Measurements from ENCODE around the gene ATP8B4. TPM values are rescaled to one million over a fixed set of nuclear protein-coding genes. Genes with fewer than 3 reads are reported as not detected.

ATP8B4 gene
- polyA plus RNA-seq, 1 donor (not counting 4 experiments of a cell fraction or from before 2014, with no cell fraction given), result 0.05 TPM

GRCh38 chr15:49876401-49877038 lies 242.5 kb downstream of the ATP8B4 start:
- H3K4me1 ChIP-seq (ENCODE audit: control insufficient read depth, extremely low read depth, insufficient read depth, low read length), result no peaks in the 10 kb centered on the region
- H3K27me3 ChIP-seq (ENCODE audit: control insufficient read depth, extremely low read depth, insufficient read depth, low read length), result no peaks in the 10 kb centered on the region
- no peak overlapping the region for H3K27ac ChIP-seq (ENCODE audit: control insufficient read depth, insufficient read depth, low read length)
- no peak for FAIRE-seq
- TF ChIP-seq EZH2 (IDR thresholded peaks at IDR 0.05; ENCODE audit: low read length) (no peak), CTCF (optimal IDR thresholded peaks at IDR 0.05 in 1 of 3, IDR thresholded peaks at IDR 0.05 in 1 of 3, conservative IDR thresholded peaks at IDR 0.05 in 1 of 3; ENCODE audit: extremely low read depth in 1 of 3, insufficient read depth in 2 of 3, low read length in 3 of 3) (peak; percentile 50 to 75 (median 52))
- DNase-seq (ENCODE audit: low read depth, low spot score), result no peak
- dilution Hi-C loops (cut with MboI; ENCODE audit: extremely low pct_ligation_motif_present, low sequenced_read_pairs), result no loop called here
- no peak overlapping the region for H3K4me3 ChIP-seq (ENCODE audit: control insufficient read depth in 2 of 3, extremely low read depth in 1 of 3, insufficient read depth in 2 of 3, low read depth in 1 of 3, low read length in 3 of 3)
- H3K79me2 ChIP-seq (ENCODE audit: control insufficient read depth, insufficient read depth, low read length), result no peaks in the 10 kb centered on the region
- no peaks in the 10 kb centered on the region for H3K9me3 ChIP-seq (ENCODE audit: control insufficient read depth, low read depth, low read length)
- H3K9me1 ChIP-seq (ENCODE audit: control insufficient read depth, extremely low read depth, insufficient read depth, low read length), result no peaks in the 10 kb centered on the region
- H4K20me1 ChIP-seq (ENCODE audit: control insufficient read depth, extremely low read depth, insufficient read depth, low read length), result no peaks in the 10 kb centered on the region
- H3K36me3 ChIP-seq (ENCODE audit: control insufficient read depth in 2 of 2, extremely low read depth in 1 of 2, insufficient read depth in 2 of 2, low read length in 2 of 2), result no peaks in the 10 kb centered on the region
- H3K9ac ChIP-seq (ENCODE audit: control insufficient read depth, extremely low read depth, insufficient read depth, low read length), result no peak overlapping the region
- H3K4me2 ChIP-seq (ENCODE audit: control insufficient read depth, extremely low read depth, insufficient read depth, low read depth, low read length), result no peak overlapping the region
- no peak overlapping the region for H2AFZ ChIP-seq (ENCODE audit: control insufficient read depth, low read length)

- FAIRE-seq (no peak), DNase-seq (ENCODE audit: low read depth, low spot score) (no peak)
Observed at GRCh38 chr15:49875392-49875791, 243.6 kb downstream of the ATP8B4 start.

More at GRCh38 chr15:49875392-49875791, 243.6 kb downstream of the ATP8B4 start:
- Histone ChIP-seq H3K4me1 (ENCODE audit: control insufficient read depth, extremely low read depth, insufficient read depth, low read length) (no peaks in the 10 kb centered on the region), H3K9ac (ENCODE audit: control insufficient read depth, extremely low read depth, insufficient read depth, low read length) (no peak overlapping the region), H4K20me1 (ENCODE audit: control insufficient read depth, extremely low read depth, insufficient read depth, low read length) (no peaks in the 10 kb centered on the region), H3K36me3 (ENCODE audit: control insufficient read depth in 2 of 2, extremely low read depth in 1 of 2, insufficient read depth in 2 of 2, low read length in 2 of 2) (no peaks in the 10 kb centered on the region), H3K27me3 (ENCODE audit: control insufficient read depth, extremely low read depth, insufficient read depth, low read length) (no peaks in the 10 kb centered on the region), H3K9me3 (ENCODE audit: control insufficient read depth, low read depth, low read length) (no peaks in the 10 kb centered on the region), H2AFZ (ENCODE audit: control insufficient read depth, low read length) (no peak overlapping the region), H3K27ac (ENCODE audit: control insufficient read depth, insufficient read depth, low read length) (no peak overlapping the region), H3K4me3 (ENCODE audit: control insufficient read depth in 2 of 3, extremely low read depth in 1 of 3, insufficient read depth in 2 of 3, low read depth in 1 of 3, low read length in 3 of 3) (no peak overlapping the region), H3K79me2 (ENCODE audit: control insufficient read depth, insufficient read depth, low read length) (no peaks in the 10 kb centered on the region), H3K4me2 (ENCODE audit: control insufficient read depth, extremely low read depth, insufficient read depth, low read depth, low read length) (no peak overlapping the region), H3K9me1 (ENCODE audit: control insufficient read depth, extremely low read depth, insufficient read depth, low read length) (no peaks in the 10 kb centered on the region)
- TF ChIP-seq EZH2 (IDR thresholded peaks at IDR 0.05; ENCODE audit: low read length) (no peak), CTCF (optimal IDR thresholded peaks at IDR 0.05 in 1 of 3, IDR thresholded peaks at IDR 0.05 in 1 of 3, conservative IDR thresholded peaks at IDR 0.05 in 1 of 3; ENCODE audit: extremely low read depth in 1 of 3, insufficient read depth in 2 of 3, low read length in 3 of 3) (peak; percentile 24 to 40 (median 32))
- dilution Hi-C loops (cut with MboI; ENCODE audit: extremely low pct_ligation_motif_present, low sequenced_read_pairs), result no loop called here
